SU-DHL-6 (cell line): ENCODE data around the gene FAM229A.

Experiments used
- EZH2phosphoT487 ChIP-seq: fragments of 200-600 bp; sonication (generic), shearing (Covaris generic); conservative IDR thresholded peaks from 2 replicates; pipeline ENCODE4 v1.6.1; 2018; ENCODE audit warnings: mild to moderate bottlenecking, antibody characterized with exemption, low read length, moderate library complexity, mixed read lengths
- TF ChIP-seq, protein P1 (sequence below): fragments of 200-600 bp; sonication (generic); IDR thresholded peaks from one replicate; pipeline ENCODE4 v1.5.1; 2017; ENCODE audit warnings: antibody characterized with exemption, mild to moderate bottlenecking, low read length, moderate library complexity; ENCODE audit not compliant: insufficient read depth, poor library complexity, severe bottlenecking

DNA sequence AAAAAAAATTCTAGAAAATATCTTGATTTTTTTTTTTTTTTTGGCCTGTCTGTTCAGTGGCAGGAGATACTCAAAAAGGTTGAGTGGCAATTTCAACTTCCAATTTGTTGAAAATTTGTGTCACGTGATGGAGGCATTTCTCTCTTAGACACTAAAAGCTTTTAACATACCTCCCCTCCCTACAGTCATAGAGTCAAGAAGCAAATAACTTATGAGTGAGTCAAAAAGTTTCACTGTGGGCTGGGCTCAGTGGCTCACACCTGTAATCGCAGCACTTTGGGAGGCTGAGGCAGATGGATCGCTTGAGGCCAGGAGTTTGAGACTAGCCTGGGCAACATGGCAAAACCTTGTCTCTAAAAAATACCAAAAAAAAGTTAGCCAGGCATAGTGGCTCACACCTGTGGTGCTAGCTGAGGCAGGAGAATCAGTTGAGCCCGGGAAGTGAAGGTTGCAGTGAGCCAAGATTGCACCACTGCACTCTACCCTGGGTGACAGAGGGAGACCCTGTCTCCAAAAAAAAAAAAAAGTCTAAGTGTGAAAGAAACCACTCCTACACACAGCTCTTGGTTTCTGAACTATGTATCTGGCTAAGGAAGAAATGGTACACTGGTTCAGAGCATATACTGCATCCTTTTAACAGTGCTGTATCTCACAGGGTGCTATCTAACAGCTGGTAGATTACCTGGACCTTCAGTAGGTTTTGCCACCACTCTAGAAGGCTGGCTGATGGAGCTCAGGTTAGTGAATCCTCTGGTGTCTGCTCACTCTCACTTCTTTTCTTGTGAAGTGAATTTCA is 43.6 kb upstream of the FAM229A start:
- TF ChIP-seq, protein P1, sequence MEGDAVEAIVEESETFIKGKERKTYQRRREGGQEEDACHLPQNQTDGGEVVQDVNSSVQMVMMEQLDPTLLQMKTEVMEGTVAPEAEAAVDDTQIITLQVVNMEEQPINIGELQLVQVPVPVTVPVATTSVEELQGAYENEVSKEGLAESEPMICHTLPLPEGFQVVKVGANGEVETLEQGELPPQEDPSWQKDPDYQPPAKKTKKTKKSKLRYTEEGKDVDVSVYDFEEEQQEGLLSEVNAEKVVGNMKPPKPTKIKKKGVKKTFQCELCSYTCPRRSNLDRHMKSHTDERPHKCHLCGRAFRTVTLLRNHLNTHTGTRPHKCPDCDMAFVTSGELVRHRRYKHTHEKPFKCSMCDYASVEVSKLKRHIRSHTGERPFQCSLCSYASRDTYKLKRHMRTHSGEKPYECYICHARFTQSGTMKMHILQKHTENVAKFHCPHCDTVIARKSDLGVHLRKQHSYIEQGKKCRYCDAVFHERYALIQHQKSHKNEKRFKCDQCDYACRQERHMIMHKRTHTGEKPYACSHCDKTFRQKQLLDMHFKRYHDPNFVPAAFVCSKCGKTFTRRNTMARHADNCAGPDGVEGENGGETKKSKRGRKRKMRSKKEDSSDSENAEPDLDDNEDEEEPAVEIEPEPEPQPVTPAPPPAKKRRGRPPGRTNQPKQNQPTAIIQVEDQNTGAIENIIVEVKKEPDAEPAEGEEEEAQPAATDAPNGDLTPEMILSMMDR: no peak
- TF ChIP-seq EZH2phosphoT487: no peak
